Upper lobe of right lung (tissue), 1 donor: Measurements from ENCODE around the gene NTN5. TPM values are rescaled to one million over a fixed set of nuclear protein-coding genes. Genes with fewer than 3 reads are reported as not detected.
A peak's percentile ranks its signal among the peaks of the same experiment; 100 is the strongest.

Experiments used
- ATAC-seq: fragments of 200-7000 bp; cut with Tn5 transposase; one replicate; pipeline ENCODE4 v1.9.1; 2020; ENCODE audit warnings: mild to moderate bottlenecking, moderate library complexity
- DNase-seq: peaks from one replicate; pipeline ENCODE4 v3.0.0-alpha.2; 2020
- H3K27ac ChIP-seq: fragments of 200-600 bp; one replicate; pipeline ENCODE4 v1.8.0; 2022
- H3K27me3 ChIP-seq: fragments of 200-600 bp; one replicate; pipeline ENCODE4 v1.8.0; 2022; ENCODE audit warnings: mild to moderate bottlenecking
- H3K36me3 ChIP-seq: fragments of 200-600 bp; one replicate; pipeline ENCODE4 v1.8.0; 2022
- H3K4me1 ChIP-seq: fragments of 200-600 bp; one replicate; pipeline ENCODE4 v1.8.0; 2022
- H3K4me3 ChIP-seq: fragments of 200-600 bp; one replicate; pipeline ENCODE4 v1.8.0; 2022; ENCODE audit warnings: mild to moderate bottlenecking
- H3K9me3 ChIP-seq: fragments of 200-600 bp; one replicate; pipeline ENCODE4 v1.8.0; 2022
- intact Hi-C: fragments of 100-400 bp; cut with DNase I; formaldehyde crosslinking; loops from one replicate; pipeline ENCODE4 v1.11.0; 2022
- total RNA-seq: library from RNA; stranded (reverse); fragmentation: NEBNext Ultra II Directional; extraction: Animal tissue kit (Norgen Biotek cat#: 25700); gene quantifications from one replicate; pipeline ENCODE4 v1.2.1, GENCODE V29; 2021
- TF ChIP-seq, protein P1 (sequence below): fragments of 200-600 bp; IDR thresholded peaks from one replicate; pipeline ENCODE4 v1.8.0; 2022; ENCODE audit warnings: antibody characterized with exemption
- donor health status: DM: no; HTN: yes; CAD: no; lungs with severe emphysema.

Gene NTN5
- total RNA-seq, 1 donor from 2014 or later = 1.2 TPM

DNA sequence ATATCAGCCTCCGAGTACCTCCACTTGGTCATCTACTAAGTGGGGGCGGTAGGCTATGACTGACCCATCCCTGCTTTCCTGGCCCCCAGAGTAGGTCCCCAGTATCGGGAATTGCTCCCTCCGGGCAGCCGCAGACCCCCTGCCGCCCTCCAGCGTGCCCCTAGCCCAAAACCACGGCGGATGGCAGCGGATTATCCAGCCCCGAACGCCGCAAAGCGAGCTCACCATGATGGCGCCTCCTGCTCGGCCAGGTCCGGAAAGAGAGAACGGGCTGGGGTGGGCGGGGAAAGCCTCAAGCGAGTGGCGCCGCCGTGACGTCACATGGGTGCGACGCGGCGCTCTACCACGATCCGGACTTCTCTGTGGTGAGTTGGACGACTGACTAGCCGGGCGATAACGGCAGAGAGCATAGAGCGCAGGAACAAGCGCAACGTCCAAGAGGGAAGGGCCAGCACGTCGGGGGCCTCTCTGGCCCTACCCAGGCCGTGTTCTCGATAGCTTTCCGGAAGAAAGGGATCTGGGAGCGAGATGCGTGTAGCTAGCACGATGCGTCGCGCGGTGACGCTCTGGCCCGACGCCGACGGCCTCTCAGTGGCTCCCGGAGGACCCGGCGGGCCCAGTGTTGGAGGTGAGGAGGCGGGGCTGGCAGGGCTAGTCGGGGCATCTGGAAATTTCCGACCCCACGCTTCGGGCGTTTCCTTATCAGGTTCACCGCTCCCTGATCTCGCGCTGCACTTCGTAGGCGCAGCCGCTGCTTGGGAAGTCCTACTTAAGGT, 53.7 kb downstream of the NTN5 start, which contains the start of the genes RPL18 and SPHK2:
RPL18 (minus strand) TSS at position 263 of the 776 bp plus-strand sequence; CDS start at position 228, 35 bp downstream.
SPHK2 (plus strand) TSS at position 591 of the 776 bp plus-strand sequence. CDS start 1,009 bp downstream, outside the sequence.
- H3K4me1 ChIP-seq = peaks cover 35% of the 10 kb centered on the region
- peak; percentile 89 for ATAC-seq
- H3K36me3 ChIP-seq = peaks cover 30% of the 10 kb centered on the region
- peak within 1 kb of the TSS; percentile 93 for H3K27ac ChIP-seq
- peak; percentile 98 for DNase-seq
- H3K27me3 ChIP-seq = no peaks in the 10 kb centered on the region
- intact Hi-C loops = no loop called here
- TF ChIP-seq, protein P1, sequence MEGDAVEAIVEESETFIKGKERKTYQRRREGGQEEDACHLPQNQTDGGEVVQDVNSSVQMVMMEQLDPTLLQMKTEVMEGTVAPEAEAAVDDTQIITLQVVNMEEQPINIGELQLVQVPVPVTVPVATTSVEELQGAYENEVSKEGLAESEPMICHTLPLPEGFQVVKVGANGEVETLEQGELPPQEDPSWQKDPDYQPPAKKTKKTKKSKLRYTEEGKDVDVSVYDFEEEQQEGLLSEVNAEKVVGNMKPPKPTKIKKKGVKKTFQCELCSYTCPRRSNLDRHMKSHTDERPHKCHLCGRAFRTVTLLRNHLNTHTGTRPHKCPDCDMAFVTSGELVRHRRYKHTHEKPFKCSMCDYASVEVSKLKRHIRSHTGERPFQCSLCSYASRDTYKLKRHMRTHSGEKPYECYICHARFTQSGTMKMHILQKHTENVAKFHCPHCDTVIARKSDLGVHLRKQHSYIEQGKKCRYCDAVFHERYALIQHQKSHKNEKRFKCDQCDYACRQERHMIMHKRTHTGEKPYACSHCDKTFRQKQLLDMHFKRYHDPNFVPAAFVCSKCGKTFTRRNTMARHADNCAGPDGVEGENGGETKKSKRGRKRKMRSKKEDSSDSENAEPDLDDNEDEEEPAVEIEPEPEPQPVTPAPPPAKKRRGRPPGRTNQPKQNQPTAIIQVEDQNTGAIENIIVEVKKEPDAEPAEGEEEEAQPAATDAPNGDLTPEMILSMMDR = no peak
- peak within 1 kb of the TSS; percentile 90 for H3K4me3 ChIP-seq
- H3K9me3 ChIP-seq = no peaks in the 10 kb centered on the region

DNA sequence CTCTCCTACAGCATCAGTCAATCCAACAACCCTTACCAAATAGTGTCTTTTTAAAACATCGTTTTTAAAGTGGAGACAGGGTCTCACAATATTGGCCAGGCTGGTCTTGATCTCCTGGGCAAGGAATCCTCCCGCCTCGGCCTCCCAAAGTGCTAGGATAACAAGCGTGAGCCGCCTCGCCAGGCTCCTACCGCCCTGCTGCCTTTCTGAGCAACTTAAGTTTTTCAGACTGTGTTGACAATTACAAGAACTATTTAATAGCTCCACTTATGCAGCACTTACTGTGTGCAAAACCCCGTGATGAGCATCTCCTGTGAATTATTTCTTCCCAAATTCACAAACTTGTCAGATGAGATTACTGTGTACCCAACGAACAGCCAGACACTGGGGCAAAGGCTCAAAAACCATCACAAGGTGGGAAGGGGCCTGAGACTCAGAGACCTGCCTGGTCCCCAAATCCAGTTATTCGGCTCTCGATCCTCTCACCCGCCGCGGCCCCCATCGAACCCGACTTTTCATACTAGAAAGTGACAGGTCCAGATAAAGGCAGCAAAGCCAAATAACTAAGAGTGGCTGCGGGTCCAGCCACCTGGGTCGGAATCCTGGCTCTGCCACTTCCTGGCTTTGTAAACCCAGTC, 54.4 kb downstream of the NTN5 start:
- DNase-seq (no peak), ATAC-seq (no peak)
- H3K9me3 ChIP-seq = no peaks in the 10 kb centered on the region
- no peaks in the 10 kb centered on the region for H3K27me3 ChIP-seq
- peaks cover 30% of the 10 kb centered on the region for H3K4me1 ChIP-seq
- peak overlapping the region; percentile 93 for H3K27ac ChIP-seq
- TF ChIP-seq, protein P1 = no peak
- intact Hi-C loops = no loop called here
- H3K36me3 ChIP-seq = peaks cover 30% of the 10 kb centered on the region
- H3K4me3 ChIP-seq = peak overlapping the region; percentile 90

DNA sequence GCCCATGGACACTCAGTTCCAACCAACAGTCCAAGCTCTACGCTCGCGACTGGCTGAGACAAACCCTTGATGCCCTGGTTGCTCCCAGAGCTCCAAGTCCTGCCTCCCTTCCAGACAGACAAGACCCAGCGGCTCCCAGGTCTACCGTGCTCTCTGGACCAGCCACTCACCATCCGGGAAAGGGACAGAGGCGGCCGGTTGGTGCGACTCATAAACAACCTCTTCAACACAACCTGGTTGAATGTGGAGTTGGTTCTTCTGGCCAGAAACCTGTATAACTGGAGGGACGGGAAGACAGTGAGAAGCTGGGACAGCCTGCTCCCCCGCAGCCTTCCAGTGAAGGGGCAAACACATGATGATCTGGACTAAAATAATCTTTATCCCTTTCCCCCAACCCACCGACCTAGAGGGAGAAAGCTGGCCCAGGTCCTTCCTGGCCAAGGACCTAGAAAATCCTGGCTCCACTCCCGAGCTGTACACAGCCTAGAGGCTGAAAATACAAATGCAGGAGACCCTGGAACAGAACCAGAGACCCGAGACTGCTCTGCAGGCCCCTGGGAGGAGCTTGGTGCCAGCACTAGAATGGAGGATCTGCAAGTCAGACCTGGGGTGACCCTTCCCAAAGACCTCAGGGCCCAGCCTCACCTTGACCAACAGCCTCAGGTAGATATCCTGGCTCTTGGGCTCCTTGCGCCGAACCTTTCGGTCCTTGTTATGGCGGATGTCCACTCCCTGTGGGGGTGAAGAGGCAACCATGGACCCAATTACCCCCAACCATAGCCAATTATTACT, 55.5 kb downstream of the NTN5 start:
- peaks cover 27% of the 10 kb centered on the region for H3K4me1 ChIP-seq
- H3K27me3 ChIP-seq = no peaks in the 10 kb centered on the region
- no peak for DNase-seq
- no peak for ATAC-seq
- H3K4me3 ChIP-seq = peak overlapping the region; percentile 90
- H3K36me3 ChIP-seq = peaks cover 30% of the 10 kb centered on the region
- intact Hi-C loops = no loop called here
- TF ChIP-seq, protein P1 = no peak
- H3K27ac ChIP-seq = peak overlapping the region; percentile 93
- no peaks in the 10 kb centered on the region for H3K9me3 ChIP-seq

DNA sequence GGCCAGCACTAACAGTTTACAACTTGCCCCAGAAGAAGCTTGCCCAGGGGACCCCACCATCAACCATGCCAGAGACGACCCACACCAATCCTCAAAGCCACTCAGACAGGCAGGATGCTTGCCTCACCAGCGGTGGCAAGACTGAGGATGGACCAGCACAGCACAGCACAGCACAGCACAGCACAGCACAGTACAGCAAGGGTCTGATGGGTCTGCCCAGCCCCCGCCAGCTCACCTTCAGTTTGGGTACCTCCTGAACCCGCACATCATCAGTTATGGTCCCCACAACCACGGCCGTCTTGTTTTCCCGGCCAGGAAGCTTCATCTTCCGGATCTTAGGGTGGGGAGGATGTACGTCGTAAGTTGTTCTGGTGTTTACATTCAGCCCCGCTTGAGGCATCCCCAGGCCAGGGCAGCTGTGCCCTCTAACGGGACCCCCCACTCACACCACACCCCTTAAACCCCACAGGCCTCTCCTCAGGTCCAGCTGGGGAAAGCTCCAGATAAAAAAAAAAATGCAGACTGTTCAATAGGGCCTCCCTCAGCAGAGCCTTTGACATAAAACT, 56.2 kb downstream of the NTN5 start:
- intact Hi-C loops = no loop called here
- DNase-seq (no peak), ATAC-seq (no peak)
- Histone ChIP-seq H3K27ac (peak overlapping the region; percentile 11), H3K36me3 (peaks cover 30% of the 10 kb centered on the region), H3K4me1 (peaks cover 27% of the 10 kb centered on the region), H3K4me3 (peak overlapping the region; percentile 90), H3K9me3 (no peaks in the 10 kb centered on the region), H3K27me3 (no peaks in the 10 kb centered on the region)
- TF ChIP-seq, protein P1 = no peak

DNA sequence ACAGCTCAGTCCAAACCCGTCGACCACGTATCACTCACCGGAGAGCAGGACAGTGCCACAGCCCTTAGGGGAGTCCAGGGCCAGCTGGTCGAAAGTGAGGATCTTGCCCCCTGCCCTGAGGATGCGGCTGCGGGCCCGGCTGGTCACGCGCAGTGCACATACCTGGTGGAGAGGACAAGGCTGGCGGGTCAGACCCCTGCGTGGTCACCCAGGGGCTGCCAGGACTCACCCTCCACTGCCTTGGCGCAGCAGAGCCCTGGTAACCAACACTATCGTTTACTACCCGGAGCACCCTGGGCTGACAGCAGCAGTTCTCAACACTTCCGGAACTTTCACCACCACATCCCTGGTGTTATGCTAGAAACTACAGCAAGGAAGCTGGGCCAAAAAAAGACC, 56.8 kb downstream of the NTN5 start:
- no peak for ATAC-seq
- Histone ChIP-seq H3K27ac (peak overlapping the region; percentile 65), H3K4me3 (no peak overlapping the region), H3K9me3 (no peaks in the 10 kb centered on the region), H3K27me3 (no peaks in the 10 kb centered on the region), H3K4me1 (peaks cover 27% of the 10 kb centered on the region), H3K36me3 (peaks cover 30% of the 10 kb centered on the region)
- no peak for DNase-seq
- intact Hi-C loops = no loop called here
- TF ChIP-seq, protein P1 = no peak
